IMR-90 (cell line): Measurements from ENCODE around the gene PABPN1. TPM values are rescaled to one million over a fixed set of nuclear protein-coding genes. Genes with fewer than 3 reads are reported as not detected.
A peak's percentile ranks its signal among the peaks of the same experiment; 100 is the strongest.

Source experiments
- ATAC-seq: fragments of 200-7000 bp; cut with Tn5 transposase; 2 replicates; pipeline ENCODE4 v1.9.1; 2020; ENCODE audit warnings: low read depth, mild to moderate bottlenecking, moderate library complexity
- BruUV-seq: library from RNA; stranded (reverse); fragments of 400-500 nt; replicated peaks from 2 replicates; lab custom pipeline; 2021; lab: Mats Ljungman, UMichigan
- CTCF ChIA-PET: fragments of 300-600 bp; formaldehyde crosslinking; extraction: SDS; loops from one replicate; lab custom pipeline; 2021; ENCODE audit warnings: antibody characterized with exemption; lab: Yijun Ruan, JAX
- POLR2A ChIA-PET: fragments of 300-600 bp; sonication (Branson Sonifier 250); formaldehyde crosslinking; loops from one replicate; lab custom pipeline; 2022; ENCODE audit warnings: antibody characterized with exemption; ENCODE audit not compliant: unreplicated experiment; lab: Charles Lee
- DNase-seq: peaks from one replicate; pipeline ENCODE4 v3.0.0; 2013
- H2AFZ ChIP-seq: replicated peaks from 2 replicates; pipeline ENCODE3; 2013; ENCODE audit warnings: low read length, mild to moderate bottlenecking; ENCODE audit not compliant: poor library complexity
- H2AK5ac ChIP-seq: 2 replicates; pipeline ENCODE4 v1.6.1; 2013; ENCODE audit warnings: low read depth, low read length, inconsistent platforms
- H2AK9ac ChIP-seq: replicated peaks from 2 replicates; pipeline ENCODE3; 2013; ENCODE audit warnings: mild to moderate bottlenecking, low read depth, low read length, moderate library complexity; ENCODE audit not compliant: poor library complexity
- H2BK120ac ChIP-seq: 2 replicates; pipeline ENCODE4 v1.6.1; 2013; ENCODE audit warnings: low read depth, low read length, inconsistent platforms
- H2BK15ac ChIP-seq: 3 replicates; pipeline ENCODE4 v1.6.1; 2013; ENCODE audit warnings: low read depth, low read length, inconsistent platforms
- H2BK20ac ChIP-seq: 2 replicates; pipeline ENCODE4 v1.6.1; 2013; ENCODE audit warnings: low read depth, mild to moderate bottlenecking, inconsistent platforms, low read length, moderate library complexity
- H2BK5ac ChIP-seq: 2 replicates; pipeline ENCODE4 v1.6.1; 2013; ENCODE audit warnings: mild to moderate bottlenecking, low read depth, low read length, inconsistent platforms; ENCODE audit not compliant: poor library complexity, severe bottlenecking
- H3K14ac ChIP-seq: replicated peaks from 2 replicates; pipeline ENCODE4 v1.6.1; 2013; ENCODE audit warnings: low read depth, low read length, inconsistent platforms
- H3K18ac ChIP-seq: 2 replicates; pipeline ENCODE4 v1.6.1; 2013; ENCODE audit warnings: low read depth, low read length, control low read depth
- H3K23ac ChIP-seq: 2 replicates; pipeline ENCODE4 v1.6.1; 2013; ENCODE audit warnings: low read depth, low read length, inconsistent platforms
- H3K27ac ChIP-seq: 2 replicates; pipeline ENCODE4 v1.5.1; 2013; ENCODE audit warnings: mild to moderate bottlenecking, control low read depth, low read length; ENCODE audit not compliant: insufficient read depth
- H3K27me3 ChIP-seq: 2 replicates; pipeline ENCODE4 v1.6.1; 2013; ENCODE audit warnings: low read length; ENCODE audit not compliant: control insufficient read depth, insufficient read depth
- H3K36me3 ChIP-seq: 2 replicates; pipeline ENCODE4 v1.6.1; 2013; ENCODE audit warnings: low read length, mixed read lengths; ENCODE audit not compliant: control insufficient read depth, insufficient read depth
- H3K4ac ChIP-seq: 2 replicates; pipeline ENCODE4 v1.6.1; 2013; ENCODE audit warnings: low read depth, low read length, inconsistent platforms
- H3K4me1 ChIP-seq: 2 replicates; pipeline ENCODE4 v1.6.1; 2013; ENCODE audit warnings: low read length, mixed read lengths; ENCODE audit not compliant: control insufficient read depth, insufficient read depth
- H3K4me2 ChIP-seq: 2 replicates; pipeline ENCODE4 v1.6.1; 2013; ENCODE audit warnings: low read depth, mild to moderate bottlenecking, control low read depth, low read length, moderate library complexity
- H3K4me3 ChIP-seq: 2 replicates; pipeline ENCODE4 v1.5.1; 2013; ENCODE audit warnings: low read depth, mild to moderate bottlenecking, control low read depth, low read length, moderate library complexity; ENCODE audit not compliant: insufficient read depth
- H3K56ac ChIP-seq: 2 replicates; pipeline ENCODE4 v1.6.1; 2013; ENCODE audit warnings: low read length, inconsistent platforms; ENCODE audit not compliant: insufficient read depth; ENCODE audit errors: extremely low read depth
- H3K79me1 ChIP-seq, 2 experiments: 2 replicates each; pipeline ENCODE4 v1.6.1; 2013; ENCODE audit warnings: low read length in 2 of 2, inconsistent platforms in 1 of 2, low read depth in 1 of 2
- H3K9ac ChIP-seq: 2 replicates; pipeline ENCODE4 v1.6.1; 2013; ENCODE audit warnings: low read depth, low read length, control low read depth
- H3K9me1 ChIP-seq: 2 replicates; pipeline ENCODE4 v1.6.1; 2013; ENCODE audit warnings: low read length, inconsistent platforms; ENCODE audit not compliant: insufficient read depth
- H3K9me3 ChIP-seq: 2 replicates; pipeline ENCODE4 v1.6.1; 2013; ENCODE audit warnings: low read length; ENCODE audit not compliant: control insufficient read depth, insufficient read depth
- H4K20me1 ChIP-seq: 2 replicates; pipeline ENCODE4 v1.6.1; 2013; ENCODE audit warnings: low read length, inconsistent platforms; ENCODE audit not compliant: insufficient read depth
- H4K5ac ChIP-seq: 2 replicates; pipeline ENCODE4 v1.6.1; 2013; ENCODE audit warnings: mild to moderate bottlenecking, low read depth, low read length, control low read depth
- H4K8ac ChIP-seq, 2 experiments: 2 replicates each; pipeline ENCODE4 v1.6.1; 2013; ENCODE audit warnings: low read depth in 2 of 2, low read length in 2 of 2, control low read depth in 1 of 2, inconsistent platforms in 1 of 2
- H4K91ac ChIP-seq: 2 replicates; pipeline ENCODE4 v1.6.1; 2013; ENCODE audit warnings: low read depth, low read length, inconsistent platforms; ENCODE audit not compliant: insufficient read depth
- CEBPB ChIP-seq: IDR thresholded peaks from 2 replicates; pipeline ENCODE4 v1.6.1; 2012; ENCODE audit warnings: low read depth, low read length, improper control_type of control experiment
- FOS ChIP-seq: fragments of 150-350 bp; IDR thresholded peaks from 2 replicates; pipeline ENCODE4 v1.6.1; 2016; ENCODE audit warnings: low read depth, low read length
- MAFK ChIP-seq: IDR thresholded peaks from 2 replicates; pipeline ENCODE4 v1.6.1; 2012; ENCODE audit warnings: low read depth, low read length, improper control_type of control experiment
- NFE2L2 ChIP-seq: fragments of 150-350 bp; IDR thresholded peaks from 2 replicates; pipeline ENCODE4 v1.6.1; 2016; ENCODE audit warnings: low read depth, mild to moderate bottlenecking, low read length
- POLR2A ChIP-seq: IDR thresholded peaks from 2 replicates; pipeline ENCODE4 v1.6.1; 2012; ENCODE audit warnings: mild to moderate bottlenecking, low read depth, low read length
- RFX5 ChIP-seq: IDR thresholded peaks from 2 replicates; pipeline ENCODE4 v1.8.0; 2012; ENCODE audit warnings: low read depth, mild to moderate bottlenecking, low read length, moderate library complexity
- dilution Hi-C: fragments of 300-500 bp; cut with HindIII; formaldehyde crosslinking; loops from one replicate; pipeline ENCODE4 v1.14.3; 2018; ENCODE audit warnings: low sequenced_read_pairs; ENCODE audit not compliant: unreplicated experiment
- in situ Hi-C: fragments of 300-500 bp; cut with MboI; formaldehyde crosslinking; loops from 3 replicates; pipeline ENCODE4 v1.14.3; 2019; ENCODE audit warnings: low sequenced_read_pairs, inconsistent platforms, mixed read lengths
- intact Hi-C: fragments of 100-400 bp; cut with micrococcal nuclease; formaldehyde crosslinking; loops from 2 replicates; pipeline ENCODE4 v1.10.0; 2022
- polyA plus RNA-seq, 3 experiments: library from polyadenylated mRNA; depleted of rRNA; stranded (reverse); fragments of >200 nt; gene quantifications; 2 replicates each; pipeline ENCODE4 v1.2.3, GENCODE V29; 2012; ENCODE audit warnings: low replicate concordance in 1 of 3
- total RNA-seq: library from RNA; depleted of rRNA; stranded (reverse); fragments of >200 nt; gene quantifications from 2 replicates; pipeline ENCODE4 v1.2.3, GENCODE V29; 2012
- TF ChIP-seq, protein P1 (sequence below): conservative IDR thresholded peaks from 2 replicates; pipeline ENCODE4 v1.5.1; 2012; ENCODE audit warnings: mild to moderate bottlenecking, low read depth, low read length, improper control_type of control experiment

Gene PABPN1
- total and polyA plus RNA-seq, 2 of the 4 experiments (the other 2 are of a cell fraction) = 104 to 211 TPM

GRCh38 chr14:23361320-23361719 is 40.1 kb downstream of the PABPN1 start:
- CTCF ChIA-PET = interaction anchor here (2.5 kb wide), 1 partner anchor 9 kb away, joined by 8 read pairs; the partner anchor contains the start of gene SLC22A17
- Histone ChIP-seq H3K27ac (no peak overlapping the region), H3K79me1 (peaks cover 13 to 37% of the 10 kb centered on the region in 2 experiments; a peak in 3 of 4 replicates), H3K9me1 (peaks cover 5% of the 10 kb centered on the region; the same call in 1 of the 2 replicates), H3K9ac (no peak overlapping the region), H2BK5ac (no peak overlapping the region), H2AFZ (no peak overlapping the region), H3K4me1 (peaks cover 4% of the 10 kb centered on the region), H4K20me1 (peaks cover 12% of the 10 kb centered on the region; the same call in 1 of the 2 replicates), H3K14ac (no peak overlapping the region), H4K8ac (no peak overlapping the region), H2BK120ac (no peak overlapping the region), H3K36me3 (peaks cover 30% of the 10 kb centered on the region), H3K18ac (no peak overlapping the region), H3K4ac (no peak overlapping the region), H3K56ac (no peak overlapping the region), H2AK5ac (no peak overlapping the region), H3K4me3 (no peak overlapping the region), H2AK9ac (no peak overlapping the region), H2BK15ac (no peak overlapping the region), H3K4me2 (no peak overlapping the region), H2BK20ac (no peak overlapping the region), H3K27me3 (no peaks in the 10 kb centered on the region), H4K5ac (no peak overlapping the region), H4K91ac (no peak overlapping the region), H3K9me3 (no peaks in the 10 kb centered on the region), H3K23ac (no peak overlapping the region)
- dilution Hi-C loops = no loop called here
- TF ChIP-seq NFE2L2 = no peak
- no peak for TF ChIP-seq RFX5
- peak; percentile 73 for TF ChIP-seq CEBPB
- 0 out of 2 replicates have a peak, but pooled peaks have one; percentile 21 for TF ChIP-seq POLR2A
- TF ChIP-seq, protein P1, sequence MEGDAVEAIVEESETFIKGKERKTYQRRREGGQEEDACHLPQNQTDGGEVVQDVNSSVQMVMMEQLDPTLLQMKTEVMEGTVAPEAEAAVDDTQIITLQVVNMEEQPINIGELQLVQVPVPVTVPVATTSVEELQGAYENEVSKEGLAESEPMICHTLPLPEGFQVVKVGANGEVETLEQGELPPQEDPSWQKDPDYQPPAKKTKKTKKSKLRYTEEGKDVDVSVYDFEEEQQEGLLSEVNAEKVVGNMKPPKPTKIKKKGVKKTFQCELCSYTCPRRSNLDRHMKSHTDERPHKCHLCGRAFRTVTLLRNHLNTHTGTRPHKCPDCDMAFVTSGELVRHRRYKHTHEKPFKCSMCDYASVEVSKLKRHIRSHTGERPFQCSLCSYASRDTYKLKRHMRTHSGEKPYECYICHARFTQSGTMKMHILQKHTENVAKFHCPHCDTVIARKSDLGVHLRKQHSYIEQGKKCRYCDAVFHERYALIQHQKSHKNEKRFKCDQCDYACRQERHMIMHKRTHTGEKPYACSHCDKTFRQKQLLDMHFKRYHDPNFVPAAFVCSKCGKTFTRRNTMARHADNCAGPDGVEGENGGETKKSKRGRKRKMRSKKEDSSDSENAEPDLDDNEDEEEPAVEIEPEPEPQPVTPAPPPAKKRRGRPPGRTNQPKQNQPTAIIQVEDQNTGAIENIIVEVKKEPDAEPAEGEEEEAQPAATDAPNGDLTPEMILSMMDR = no peak
- no peak for TF ChIP-seq MAFK
- no peak for TF ChIP-seq FOS
- ATAC-seq = no peak
- no TSS peak for BruUV-seq
- DNase-seq = peak; percentile 79
- intact Hi-C loops = no loop called here
- POLR2A ChIA-PET = no interaction called here
- in situ Hi-C loops = no loop called here
